Panc1 (cell line): Measurements from ENCODE around the gene REEP2. TPM values are rescaled to one million over a fixed set of nuclear protein-coding genes. Genes with fewer than 3 reads are reported as not detected.

Experiments
- ATAC-seq: fragments of 200-7000 bp; cut with Tn5 transposase; 2 replicates; pipeline ENCODE4 v1.9.1; 2020; ENCODE audit warnings: mild to moderate bottlenecking, moderate library complexity
- BruUV-seq: library from RNA; stranded (reverse); fragments of 400-500 nt; replicated peaks from 2 replicates; lab custom pipeline; 2021; lab: Mats Ljungman, UMichigan
- CTCF ChIA-PET: fragments of 300-600 bp; sonication (Branson Sonifier 250); formaldehyde crosslinking; loops from one replicate; lab custom pipeline; 2022; ENCODE audit warnings: antibody characterized with exemption; lab: Charles Lee
- POLR2A ChIA-PET: fragments of 300-600 bp; sonication (Branson Sonifier 250); formaldehyde crosslinking; loops from one replicate; lab custom pipeline; 2022; ENCODE audit warnings: antibody characterized with exemption; lab: Charles Lee
- DNase-seq: peaks from one replicate; pipeline ENCODE4 v3.0.0-alpha.2; 2010; ENCODE audit warnings: low read depth, low spot score
- H3K27ac ChIP-seq: 2 replicates; pipeline ENCODE4 v1.5.1; 2011; ENCODE audit warnings: mild to moderate bottlenecking, low read length, inconsistent platforms
- H3K27me3 ChIP-seq: fragments of 200-500 bp; sonication (Bioruptor generic); 2 replicates; pipeline ENCODE4 v1.6.0; 2014; ENCODE audit warnings: low read length, inconsistent platforms; ENCODE audit not compliant: control insufficient read depth, insufficient read depth
- H3K36me3 ChIP-seq: fragments of 200-500 bp; sonication (Bioruptor generic); 2 replicates; pipeline ENCODE4 v1.5.1; 2014; ENCODE audit warnings: inconsistent platforms, mild to moderate bottlenecking, low read length, moderate library complexity; ENCODE audit not compliant: control insufficient read depth, insufficient read depth
- H3K4me1 ChIP-seq: 2 replicates; pipeline ENCODE4 v1.5.1; 2011; ENCODE audit warnings: inconsistent platforms, mild to moderate bottlenecking, low read length, moderate library complexity; ENCODE audit not compliant: control insufficient read depth, insufficient read depth
- H3K4me3 ChIP-seq, 2 experiments: 2 replicates each; pipeline ENCODE4 v1.5.1; 2011 to 2012; ENCODE audit warnings: low read depth in 2 of 2, low read length in 2 of 2, mild to moderate bottlenecking in 2 of 2, inconsistent platforms in 1 of 2, moderate library complexity in 1 of 2
- H3K9me3 ChIP-seq: fragments of 200-500 bp; sonication (Bioruptor generic); 2 replicates; pipeline ENCODE4 v1.5.1; 2014; ENCODE audit warnings: low read depth, mild to moderate bottlenecking, inconsistent platforms, low read length, moderate library complexity; ENCODE audit not compliant: control insufficient read depth, insufficient read depth
- REST ChIP-seq, 2 experiments: IDR thresholded peaks; 2 replicates each; pipeline ENCODE4 v1.6.1; 2011 to 2012; ENCODE audit warnings: low read depth in 2 of 2, control low read depth in 1 of 2, low read length in 1 of 2, mild to moderate bottlenecking in 1 of 2, moderate library complexity in 1 of 2; ENCODE audit not compliant: insufficient read depth in 1 of 2
- in situ Hi-C: cut with HindIII; loops from 2 replicates; pipeline ENCODE4 v1.10.0; 2016; ENCODE audit warnings: low sequenced_read_pairs, low pct_unique_long_range_greater_than_20kb
- intact Hi-C: fragments of 100-400 bp; cut with micrococcal nuclease; formaldehyde crosslinking; loops from one replicate; pipeline ENCODE4 v1.10.0; 2022; ENCODE audit not compliant: unreplicated experiment
- total RNA-seq: library from RNA; stranded (reverse); gene quantifications from one replicate; pipeline ENCODE4 v1.2.1, GENCODE V29; 2021; ENCODE audit not compliant: unreplicated experiment

Gene REEP2
- total RNA-seq, 1 experiment from 2014 or later: 6.5 TPM

- no peak for TF ChIP-seq REST (IDR thresholded peaks at IDR 0.05; ENCODE audit: insufficient read depth in 1 of 2, low read depth in 2 of 2, low read length in 1 of 2)
- Histone ChIP-seq H3K27me3 (no peaks in the 10 kb centered on the region), H3K9me3 (no peaks in the 10 kb centered on the region), H3K36me3 (no peaks in the 10 kb centered on the region), H3K4me1 (peaks cover 4% of the 10 kb centered on the region; the same call in 1 of the 2 replicates), H3K4me3 (no peak overlapping the region), H3K27ac (no peak overlapping the region)
- in situ Hi-C loops (no loop called here), intact Hi-C loops (no loop called here)
- no peak for DNase-seq
- no peak for ATAC-seq
- BruUV-seq: no TSS peak
- ChIA-PET CTCF (no interaction called here), POLR2A (no interaction called here)
These were observed 56.5 kb downstream of the REEP2 start for GRCh38 chr5:138495351-138495750.

Other genes with a start within 250 kb of the REEP2 start
- 44.7 TPM for gene CDC23, start 225.7 kb upstream of the REEP2 start, total RNA-seq
- gene GFRA3, start 164.4 kb upstream of the REEP2 start, total RNA-seq: 1.5 TPM
- gene CDC25C, start 107.3 kb upstream of the REEP2 start, total RNA-seq: 14.1 TPM
- 50.4 TPM for gene FAM53C, start 100.8 kb upstream of the REEP2 start, total RNA-seq
- 65.0 TPM for gene KDM3B, start 86.4 kb upstream of the REEP2 start, total RNA-seq
- 12.0 TPM for gene EGR1, start 26.4 kb downstream of the REEP2 start, total RNA-seq
- 168 TPM for gene ETF1, start 104.2 kb downstream of the REEP2 start, total RNA-seq
- 424 TPM for gene HSPA9, start 136.3 kb downstream of the REEP2 start, total RNA-seq